MM.1S (cell line): ENCODE measurements around the gene PRKD1.
"Not testable (repeated sequence)": the region's sequence is repeated elsewhere in the genome, so short reads cannot be mapped to it uniquely, and the experiment has no call there.

Source experiments
- DNase-seq: peaks from one replicate; pipeline ENCODE4 v3.0.0-alpha.2; 2015
- H2AFZ ChIP-seq: fragments of 300-600 bp; sonication (generic); 2 replicates; pipeline ENCODE4 v1.6.0; 2016; ENCODE audit warnings: antibody characterized with exemption, low read length
- H3F3A ChIP-seq: fragments of 300-600 bp; sonication (generic); 2 replicates; pipeline ENCODE4 v1.6.1; 2016; ENCODE audit warnings: mild to moderate bottlenecking, antibody characterized with exemption, low read length, moderate library complexity, mixed read lengths; ENCODE audit not compliant: insufficient read depth
- H3K27ac ChIP-seq: fragments of 300-600 bp; sonication (generic); 2 replicates; pipeline ENCODE4 v1.5.1; 2016; ENCODE audit warnings: mild to moderate bottlenecking, low read length
- H3K27me3 ChIP-seq: fragments of 300-600 bp; sonication (generic); replicated peaks from 2 replicates; pipeline ENCODE4 v1.6.0; 2016; ENCODE audit warnings: low read length; ENCODE audit not compliant: insufficient read depth
- H3K36me3 ChIP-seq: fragments of 300-600 bp; sonication (generic); replicated peaks from 2 replicates; pipeline ENCODE4 v1.6.1; 2016; ENCODE audit warnings: mild to moderate bottlenecking, low read length, mixed read lengths; ENCODE audit not compliant: insufficient read depth
- H3K4me1 ChIP-seq: fragments of 300-600 bp; sonication (generic); 2 replicates; pipeline ENCODE4 v1.6.1; 2016; ENCODE audit warnings: low read length, mixed read lengths
- H3K4me2 ChIP-seq: fragments of 300-600 bp; sonication (generic); 2 replicates; pipeline ENCODE4 v1.6.0; 2016; ENCODE audit warnings: low read depth, low read length
- H3K4me3 ChIP-seq: fragments of 300-600 bp; sonication (generic); 2 replicates; pipeline ENCODE4 v1.5.1; 2016; ENCODE audit warnings: low read length, mixed read lengths
- H3K79me2 ChIP-seq: fragments of 300-600 bp; sonication (generic); 2 replicates; pipeline ENCODE4 v1.6.1; 2016; ENCODE audit warnings: mixed run types, low read length, mixed read lengths
- H3K9ac ChIP-seq: fragments of 300-600 bp; sonication (generic); 2 replicates; pipeline ENCODE4 v1.6.1; 2016; ENCODE audit warnings: low read length, mixed read lengths
- H3K9me2 ChIP-seq: fragments of 300-600 bp; sonication (generic); replicated peaks from 2 replicates; pipeline ENCODE4 v1.6.1; 2016; ENCODE audit warnings: mild to moderate bottlenecking, low read length, mixed read lengths; ENCODE audit not compliant: insufficient read depth
- H3K9me3 ChIP-seq: fragments of 300-600 bp; sonication (generic); replicated peaks from 2 replicates; pipeline ENCODE4 v1.6.1; 2016; ENCODE audit warnings: mild to moderate bottlenecking, low read length, mixed read lengths; ENCODE audit not compliant: insufficient read depth
- H4K20me1 ChIP-seq: fragments of 300-600 bp; sonication (generic); 2 replicates; pipeline ENCODE4 v1.6.1; 2016; ENCODE audit warnings: mild to moderate bottlenecking, low read length, moderate library complexity, mixed read lengths; ENCODE audit not compliant: insufficient read depth
- EZH2 ChIP-seq: fragments of 300-600 bp; sonication (generic); optimal IDR thresholded peaks from 2 replicates; pipeline ENCODE3; 2017; ENCODE audit warnings: low read depth, mild to moderate bottlenecking, antibody characterized with exemption, low read length, mixed read lengths
- EZH2phosphoT487 ChIP-seq: fragments of 300-600 bp; sonication (generic); IDR thresholded peaks from 2 replicates; pipeline ENCODE4 v1.6.1; 2018; ENCODE audit warnings: antibody characterized with exemption, low read length
- TF ChIP-seq, protein P1 (sequence below): fragments of 300-600 bp; sonication (generic); IDR thresholded peaks from 2 replicates; pipeline ENCODE4 v1.5.1; 2016; ENCODE audit warnings: antibody characterized with exemption, low read length, mixed read lengths

The PRKD1 gene

DNA sequence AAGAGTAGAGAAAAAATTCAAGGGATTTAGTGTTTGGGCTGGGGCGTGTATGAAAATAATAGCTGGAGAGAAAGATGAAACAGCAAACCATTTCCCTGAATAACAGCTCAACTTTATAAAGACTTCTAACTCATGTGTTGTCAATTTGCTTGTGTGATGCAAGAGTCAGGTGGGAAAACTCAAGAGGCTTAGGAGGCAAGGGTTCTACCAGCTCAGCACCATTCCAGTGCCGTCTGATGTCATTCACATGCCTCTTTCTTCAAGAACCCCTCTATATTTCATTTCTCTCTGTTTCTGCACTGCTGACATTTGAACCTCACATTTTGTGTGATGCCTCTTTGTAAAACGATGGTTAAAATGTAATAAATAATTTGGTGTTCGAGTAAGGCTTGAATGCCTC lies 192.2 kb downstream of the PRKD1 start:
- DNase-seq, result no peak
- Histone ChIP-seq H4K20me1 (no peaks in the 10 kb centered on the region), H3K79me2 (no peaks in the 10 kb centered on the region), H3K4me3 (no peak overlapping the region), H3K27me3 (no peaks in the 10 kb centered on the region), H3F3A (no peaks in the 10 kb centered on the region), H3K9me3 (no peaks in the 10 kb centered on the region), H3K36me3 (no peaks in the 10 kb centered on the region), H2AFZ (no peak overlapping the region), H3K27ac (no peak overlapping the region), H3K9ac (no peak overlapping the region), H3K9me2 (no peaks in the 10 kb centered on the region), H3K4me2 (no peak overlapping the region), H3K4me1 (peaks cover 10% of the 10 kb centered on the region; the same call in 1 of the 2 replicates)
- TF ChIP-seq, protein P1, sequence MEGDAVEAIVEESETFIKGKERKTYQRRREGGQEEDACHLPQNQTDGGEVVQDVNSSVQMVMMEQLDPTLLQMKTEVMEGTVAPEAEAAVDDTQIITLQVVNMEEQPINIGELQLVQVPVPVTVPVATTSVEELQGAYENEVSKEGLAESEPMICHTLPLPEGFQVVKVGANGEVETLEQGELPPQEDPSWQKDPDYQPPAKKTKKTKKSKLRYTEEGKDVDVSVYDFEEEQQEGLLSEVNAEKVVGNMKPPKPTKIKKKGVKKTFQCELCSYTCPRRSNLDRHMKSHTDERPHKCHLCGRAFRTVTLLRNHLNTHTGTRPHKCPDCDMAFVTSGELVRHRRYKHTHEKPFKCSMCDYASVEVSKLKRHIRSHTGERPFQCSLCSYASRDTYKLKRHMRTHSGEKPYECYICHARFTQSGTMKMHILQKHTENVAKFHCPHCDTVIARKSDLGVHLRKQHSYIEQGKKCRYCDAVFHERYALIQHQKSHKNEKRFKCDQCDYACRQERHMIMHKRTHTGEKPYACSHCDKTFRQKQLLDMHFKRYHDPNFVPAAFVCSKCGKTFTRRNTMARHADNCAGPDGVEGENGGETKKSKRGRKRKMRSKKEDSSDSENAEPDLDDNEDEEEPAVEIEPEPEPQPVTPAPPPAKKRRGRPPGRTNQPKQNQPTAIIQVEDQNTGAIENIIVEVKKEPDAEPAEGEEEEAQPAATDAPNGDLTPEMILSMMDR, result no peak
- TF ChIP-seq EZH2phosphoT487 (no peak), EZH2 (no peak)

DNA sequence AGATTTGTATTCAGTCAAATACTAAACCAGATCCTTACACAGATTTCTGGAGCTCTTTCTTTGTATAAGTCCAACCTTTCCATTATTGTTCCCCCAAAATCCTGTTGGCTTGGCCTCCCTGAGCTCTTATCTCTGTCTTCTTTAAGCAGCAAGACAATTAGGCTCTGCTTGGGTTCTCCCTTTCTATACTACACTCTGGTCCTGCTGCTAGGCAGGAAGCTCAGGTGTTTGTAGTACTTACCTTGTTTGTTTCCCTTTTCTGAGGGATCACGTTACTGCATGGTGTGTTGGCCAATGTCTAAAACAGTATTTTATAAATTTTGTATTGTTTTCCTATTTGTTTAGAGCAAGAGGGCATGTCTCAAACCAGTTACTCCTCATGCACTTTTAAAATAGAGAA lies 192.9 kb downstream of the PRKD1 start:
- H3K9me3 ChIP-seq, result no peaks in the 10 kb centered on the region
- no peak overlapping the region for H3K4me2 ChIP-seq
- H4K20me1 ChIP-seq, result no peaks in the 10 kb centered on the region
- no peaks in the 10 kb centered on the region for H3K27me3 ChIP-seq
- H3K79me2 ChIP-seq, result no peaks in the 10 kb centered on the region
- no peak overlapping the region for H3K27ac ChIP-seq
- no peaks in the 10 kb centered on the region for H3K9me2 ChIP-seq
- no peak overlapping the region for H3K9ac ChIP-seq
- peaks cover 10% of the 10 kb centered on the region; the same call in 1 of the 2 replicates for H3K4me1 ChIP-seq
- no peak overlapping the region for H2AFZ ChIP-seq
- no peaks in the 10 kb centered on the region for H3K36me3 ChIP-seq
- TF ChIP-seq EZH2phosphoT487 (no peak), EZH2 (no peak)
- TF ChIP-seq, protein P1, result no peak
- H3F3A ChIP-seq, result no peaks in the 10 kb centered on the region
- H3K4me3 ChIP-seq, result no peak overlapping the region
- no peak for DNase-seq

DNA sequence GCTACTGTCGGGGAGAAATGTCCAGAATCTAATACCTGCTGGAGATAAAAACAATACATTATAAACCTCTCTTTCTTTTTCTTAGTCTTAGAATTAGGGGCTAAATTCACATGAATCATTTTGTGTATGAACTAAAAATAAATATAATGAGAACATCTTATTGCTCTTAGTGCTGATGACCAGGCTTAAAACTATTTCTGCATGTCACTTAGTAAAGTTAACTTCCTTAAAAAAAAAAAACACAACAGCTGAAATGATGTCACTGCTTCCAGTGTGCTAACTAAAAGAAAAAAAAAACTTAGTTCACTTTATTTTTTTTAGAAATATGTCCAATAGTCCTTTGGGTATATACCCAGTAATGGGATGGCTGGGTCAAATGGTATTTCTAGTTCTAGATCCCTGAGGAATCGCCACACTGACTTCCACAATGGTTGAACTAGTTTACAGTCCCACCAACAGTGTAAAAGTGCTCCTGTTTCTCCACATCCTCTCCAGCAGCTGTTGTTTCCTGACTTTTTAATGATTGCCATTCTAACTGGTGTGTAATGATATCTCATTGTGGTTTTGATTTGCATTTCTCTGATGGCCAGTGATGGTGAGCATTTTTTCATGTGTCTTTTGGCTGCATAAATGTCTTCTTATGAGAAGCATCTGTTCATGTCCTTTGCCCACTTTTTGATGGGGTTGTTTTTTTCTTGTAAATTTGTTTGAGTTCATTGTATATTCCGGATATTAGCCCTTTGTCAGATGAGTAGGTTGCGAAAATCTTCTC lies 200.9 kb downstream of the PRKD1 start:
- DNase-seq, H3K9ac ChIP-seq, H3K27ac ChIP-seq, H3K4me1 ChIP-seq, H3K27me3 ChIP-seq, H3K9me3 ChIP-seq, H3K4me3 ChIP-seq, H3F3A ChIP-seq, H3K36me3 ChIP-seq, H3K79me2 ChIP-seq, H3K9me2 ChIP-seq, H4K20me1 ChIP-seq, H3K4me2 ChIP-seq, H2AFZ ChIP-seq: not testable (repeated sequence)

DNA sequence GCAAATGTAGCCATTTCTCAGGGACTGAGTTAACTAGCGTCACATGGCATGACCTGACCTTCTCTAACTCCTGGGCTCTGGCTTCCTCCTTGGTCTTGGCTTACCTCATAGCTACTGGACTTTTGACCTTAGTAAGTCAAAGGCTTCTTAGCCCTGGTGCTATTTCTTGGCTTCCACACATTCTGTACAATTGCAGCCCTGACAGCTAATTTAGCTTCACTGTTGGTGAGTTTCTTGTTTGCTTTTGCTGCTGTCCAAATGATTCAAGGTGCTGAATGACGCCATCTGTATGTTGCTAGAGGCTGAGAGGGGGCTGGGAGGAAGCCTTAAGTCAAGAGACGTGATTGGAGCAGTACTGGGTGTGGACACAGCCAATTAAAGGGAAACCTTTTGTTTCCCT lies 202.7 kb downstream of the PRKD1 start:
- no peaks in the 10 kb centered on the region for H3K4me1 ChIP-seq
- H2AFZ ChIP-seq, result no peak overlapping the region
- H3K36me3 ChIP-seq, result no peaks in the 10 kb centered on the region
- no peaks in the 10 kb centered on the region for H3K9me2 ChIP-seq
- no peaks in the 10 kb centered on the region for H3K79me2 ChIP-seq
- no peak overlapping the region for H3K4me2 ChIP-seq
- no peak overlapping the region for H3K27ac ChIP-seq
- no peak overlapping the region for H3K4me3 ChIP-seq
- no peaks in the 10 kb centered on the region for H4K20me1 ChIP-seq
- H3K27me3 ChIP-seq, result no peaks in the 10 kb centered on the region
- TF ChIP-seq EZH2phosphoT487, result no peak
- DNase-seq, result no peak
- no peak overlapping the region for H3K9ac ChIP-seq
- H3F3A ChIP-seq, result no peaks in the 10 kb centered on the region
- H3K9me3 ChIP-seq, result no peaks in the 10 kb centered on the region
